Activated CD8-positive, alpha-beta memory T cell treated with anti-CD3 and anti-CD28 coated beads for 4 hours (primary cell): ENCODE data around the gene LSP1.
"Not testable (repeated sequence)": the region's sequence is repeated elsewhere in the genome, so short reads cannot be mapped to it uniquely, and the experiment has no call there.

Experiments used
- DNase-seq, 2 donors: peaks; one replicate each; pipeline ENCODE4 v3.0.0-alpha.2; 2020; ENCODE audit warnings: low read depth in 2 of 2

Gene LSP1

DNA sequence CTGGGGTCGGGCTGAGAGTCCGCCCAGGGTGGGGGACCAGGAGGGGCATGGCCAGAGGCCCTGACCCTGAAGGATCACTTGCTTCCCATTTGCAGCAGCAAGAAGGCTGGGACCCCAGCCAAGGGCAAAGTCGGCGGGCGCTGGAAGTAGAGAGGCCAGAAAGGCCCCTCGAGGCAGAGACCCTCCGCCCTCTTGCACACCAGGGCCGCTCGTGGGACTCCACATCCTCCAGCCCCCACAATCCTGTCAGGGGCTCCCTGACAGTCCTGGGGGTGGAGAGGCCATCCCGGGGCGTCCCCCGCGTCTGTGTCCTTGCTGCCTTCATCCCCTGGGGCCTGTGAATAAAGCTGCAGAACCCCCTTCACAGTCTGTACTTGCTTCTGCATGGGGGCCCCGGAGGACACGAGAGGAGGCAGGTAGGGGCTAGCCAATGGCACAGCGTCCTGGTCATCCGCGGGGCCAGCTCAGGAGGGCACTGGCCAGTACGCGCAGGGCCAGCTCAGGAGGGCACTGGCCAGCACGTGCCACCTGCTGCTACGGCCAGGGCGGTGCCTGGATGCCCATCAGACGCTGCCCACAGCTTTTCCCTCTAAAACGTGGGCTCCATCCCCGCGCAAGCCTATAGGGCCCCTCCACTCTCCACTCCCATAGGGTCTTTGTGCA is 85.6 kb downstream of the LSP1 start:
- DNase-seq, result no peak

DNA sequence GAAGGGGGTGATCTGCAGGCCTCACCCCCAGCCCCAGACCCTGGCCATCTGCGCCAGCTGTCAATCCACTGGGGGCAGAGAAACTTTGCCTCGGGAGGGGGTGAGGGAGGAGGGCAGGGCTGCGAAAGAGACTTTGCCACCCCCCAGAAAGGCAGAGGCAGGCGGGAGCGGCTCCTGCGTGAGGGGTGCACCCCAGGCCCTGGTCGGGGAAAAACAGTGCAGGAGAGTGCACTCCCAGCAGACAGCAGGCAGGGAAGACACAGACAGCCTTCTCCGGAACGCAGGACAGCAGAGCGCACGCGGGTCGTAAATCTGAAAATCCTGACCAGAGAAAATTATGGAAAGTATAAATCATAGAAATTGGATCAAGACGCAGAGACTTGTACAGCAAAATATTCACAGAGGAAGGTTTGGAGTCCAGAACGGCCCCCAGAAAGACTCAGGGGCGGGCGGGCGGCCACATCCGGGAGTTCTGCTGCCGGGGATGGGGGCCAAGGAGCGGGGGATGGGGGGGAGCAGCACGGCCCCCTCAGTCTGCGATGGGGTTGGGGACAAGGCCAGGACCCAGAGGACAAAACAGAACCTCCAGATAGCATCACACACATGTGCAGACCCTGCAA is 86.2 kb downstream of the LSP1 start:
- no peak for DNase-seq

DNA sequence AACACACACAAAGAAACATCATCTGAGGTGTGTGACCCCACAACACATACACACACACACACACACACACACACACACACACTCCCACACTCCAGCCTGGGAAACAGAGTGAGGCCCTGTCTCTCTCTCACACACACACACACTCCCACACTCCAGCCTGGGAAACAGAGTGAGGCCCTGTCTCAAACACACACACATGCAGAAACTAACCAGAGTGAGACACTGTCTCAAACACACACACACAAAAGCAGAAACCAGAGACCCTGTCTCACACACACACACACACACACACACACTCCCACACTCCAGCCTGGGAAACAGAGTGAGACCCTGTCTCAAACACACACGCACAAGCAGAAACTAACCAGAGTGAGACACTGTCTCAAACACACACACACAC is 86.9 kb downstream of the LSP1 start:
- DNase-seq, result not testable (repeated sequence)
